ENCODE data around the gene INPP4B.

The INPP4B gene

DNA sequence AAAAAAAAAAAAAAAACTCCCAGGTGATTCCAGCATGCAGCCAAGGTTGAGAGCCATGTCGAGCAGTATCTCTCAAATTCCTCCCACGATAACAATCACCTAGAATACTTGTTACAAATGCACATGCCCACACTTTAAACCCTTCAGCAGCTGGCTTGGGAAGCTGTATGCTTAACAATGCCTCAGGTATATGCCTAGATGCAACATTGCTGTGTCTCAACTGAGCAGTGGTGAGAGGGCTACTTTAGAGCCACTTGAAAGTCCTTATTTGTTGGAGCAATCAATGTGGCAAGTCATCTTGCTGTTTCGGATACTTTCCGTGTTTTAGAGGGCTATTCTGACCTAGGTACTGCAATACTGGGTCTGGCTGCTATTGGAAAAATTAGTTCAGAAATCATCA, 487.4 kb downstream of the INPP4B start:
- Histone ChIP-seq H3K9me3 (ENCODE audit: insufficient read depth, low read depth, low read length) (no peaks in the 10 kb centered on the region), H3K4me1 (ENCODE audit: insufficient read depth, low read length) (no peaks in the 10 kb centered on the region), H3K9ac (ENCODE audit: low read depth, low read length) (no peak overlapping the region), H3K27ac (ENCODE audit: low read length) (no peak overlapping the region), H3K4me3 (ENCODE audit: low read length) (no peak overlapping the region), H3K36me3 (ENCODE audit: insufficient read depth, low read depth, low read length) (no peaks in the 10 kb centered on the region), H3K27me3 (ENCODE audit: insufficient read depth, low read length) (no peaks in the 10 kb centered on the region)

- Histone ChIP-seq H3K36me3 (ENCODE audit: insufficient read depth, low read depth, low read length) (no peaks in the 10 kb centered on the region), H3K27ac (ENCODE audit: low read length) (no peak overlapping the region), H3K9me3 (ENCODE audit: insufficient read depth, low read depth, low read length) (no peaks in the 10 kb centered on the region), H3K27me3 (ENCODE audit: insufficient read depth, low read length) (no peaks in the 10 kb centered on the region), H3K9ac (ENCODE audit: low read depth, low read length) (no peak overlapping the region), H3K4me1 (ENCODE audit: insufficient read depth, low read length) (no peaks in the 10 kb centered on the region; the same call in 1 of the 2 replicates), H3K4me3 (ENCODE audit: low read length) (no peak overlapping the region)
These were observed 489.3 kb downstream of the INPP4B start for GRCh38 chr4:142356801-142357200.

DNA sequence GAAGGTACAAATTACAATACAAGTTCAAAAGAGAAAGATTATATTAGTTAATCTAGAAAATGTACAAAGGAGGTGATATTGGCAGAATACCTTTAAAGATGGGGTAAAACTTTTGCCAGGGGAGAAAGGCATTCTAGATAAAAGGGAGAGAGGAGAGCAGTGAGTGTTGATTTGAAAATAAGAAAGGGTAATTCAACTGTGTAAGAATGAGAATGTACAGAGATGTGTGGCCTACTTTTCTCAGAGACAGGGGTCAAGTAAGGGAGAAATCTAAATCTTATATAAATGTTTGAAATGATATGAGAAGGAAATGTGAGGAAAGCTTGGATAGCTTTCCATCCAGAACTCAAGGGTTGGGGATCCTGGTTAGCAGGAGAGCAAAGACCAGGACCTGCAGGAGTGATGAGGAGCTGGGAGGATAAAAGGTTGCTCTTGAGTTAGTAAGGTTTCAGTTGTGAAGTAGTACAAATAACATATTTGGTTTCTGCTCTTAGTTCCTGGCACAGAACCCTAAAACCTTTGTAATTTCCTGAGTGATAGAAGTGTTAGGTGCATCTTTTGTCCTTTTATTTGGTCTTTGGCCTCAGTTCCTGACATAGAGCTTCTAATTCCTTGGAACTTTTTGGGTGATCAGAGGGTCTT, 489.9 kb downstream of the INPP4B start:
- H3K4me1 ChIP-seq (ENCODE audit: insufficient read depth, low read length) = no peaks in the 10 kb centered on the region; the same call in 1 of the 2 replicates
- no peak overlapping the region for H3K9ac ChIP-seq (ENCODE audit: low read depth, low read length)
- H3K4me3 ChIP-seq (ENCODE audit: low read length) = no peak overlapping the region
- H3K27me3 ChIP-seq (ENCODE audit: insufficient read depth, low read length) = no peaks in the 10 kb centered on the region
- no peaks in the 10 kb centered on the region for H3K9me3 ChIP-seq (ENCODE audit: insufficient read depth, low read depth, low read length)
- H3K36me3 ChIP-seq (ENCODE audit: insufficient read depth, low read depth, low read length) = no peaks in the 10 kb centered on the region
- no peak overlapping the region for H3K27ac ChIP-seq (ENCODE audit: low read length)

DNA sequence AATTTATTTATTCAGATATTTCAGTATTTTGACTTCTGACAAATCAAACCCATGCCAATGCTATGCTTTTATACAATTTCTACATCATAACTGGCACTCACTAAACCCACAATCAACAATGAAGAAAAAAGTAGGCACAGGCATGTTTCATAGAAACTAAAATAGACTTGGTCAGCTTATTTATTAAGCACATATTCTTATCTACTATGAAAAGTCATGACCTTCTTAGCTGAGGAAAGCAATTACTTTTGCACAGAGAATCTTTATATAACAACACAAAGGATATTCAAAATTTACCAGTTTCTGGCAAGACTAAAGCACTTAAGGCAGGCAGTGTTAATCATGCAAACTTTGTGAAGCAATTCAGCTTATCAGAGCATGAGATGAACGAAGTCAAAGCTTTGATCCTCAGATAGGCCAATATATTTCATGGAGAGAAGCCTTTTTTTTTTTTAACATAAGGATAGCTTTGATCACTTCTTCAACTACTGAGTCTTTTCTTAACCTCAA, 490.6 kb downstream of the INPP4B start:
- Histone ChIP-seq H3K9me3 (ENCODE audit: insufficient read depth, low read depth, low read length) (no peaks in the 10 kb centered on the region), H3K4me3 (ENCODE audit: low read length) (no peak overlapping the region), H3K9ac (ENCODE audit: low read depth, low read length) (no peak overlapping the region), H3K4me1 (ENCODE audit: insufficient read depth, low read length) (no peaks in the 10 kb centered on the region; the same call in 1 of the 2 replicates), H3K27me3 (ENCODE audit: insufficient read depth, low read length) (no peaks in the 10 kb centered on the region), H3K27ac (ENCODE audit: low read length) (no peak overlapping the region), H3K36me3 (ENCODE audit: insufficient read depth, low read depth, low read length) (no peaks in the 10 kb centered on the region)

DNA sequence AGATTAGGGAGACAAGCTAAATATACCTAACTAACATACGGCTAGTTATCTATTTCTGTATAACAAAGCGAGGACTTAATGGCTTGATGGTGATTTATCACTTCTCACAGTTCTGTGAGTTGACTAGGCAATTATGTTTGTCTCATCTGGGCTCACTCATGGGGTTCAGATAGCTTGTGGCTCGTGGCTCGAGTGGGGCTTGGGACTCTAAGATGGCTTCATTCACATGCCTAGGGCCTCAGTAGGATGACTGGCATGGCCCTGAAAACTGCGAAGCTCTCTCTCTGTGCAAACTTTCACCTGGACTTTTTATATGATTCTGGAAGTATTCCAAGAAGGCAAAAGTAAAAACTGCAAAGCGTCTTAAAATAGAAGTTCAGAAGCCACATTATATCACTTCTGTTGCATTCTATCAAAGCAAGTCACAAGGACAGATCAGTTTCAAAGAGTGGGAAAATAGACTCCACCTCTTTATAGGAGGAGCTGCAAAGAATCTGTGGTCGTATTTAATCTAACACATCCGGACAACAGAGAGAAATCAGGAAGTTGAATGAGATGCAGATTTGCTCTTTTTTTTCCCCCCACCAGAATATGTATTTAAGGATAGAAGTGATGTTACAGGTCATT, 491.2 kb downstream of the INPP4B start:
- H3K9me3 ChIP-seq (ENCODE audit: insufficient read depth, low read depth, low read length) = no peaks in the 10 kb centered on the region
- no peaks in the 10 kb centered on the region for H3K27me3 ChIP-seq (ENCODE audit: insufficient read depth, low read length)
- H3K36me3 ChIP-seq (ENCODE audit: insufficient read depth, low read depth, low read length) = no peaks in the 10 kb centered on the region
- no peaks in the 10 kb centered on the region; the same call in 1 of the 2 replicates for H3K4me1 ChIP-seq (ENCODE audit: insufficient read depth, low read length)
- no peak overlapping the region for H3K4me3 ChIP-seq (ENCODE audit: low read length)
- H3K9ac ChIP-seq (ENCODE audit: low read depth, low read length) = no peak overlapping the region
- H3K27ac ChIP-seq (ENCODE audit: low read length) = no peak overlapping the region

- H3K36me3 ChIP-seq (ENCODE audit: insufficient read depth, low read depth, low read length) = no peaks in the 10 kb centered on the region
- H3K27ac ChIP-seq (ENCODE audit: low read length) = no peak overlapping the region
- no peaks in the 10 kb centered on the region for H3K9me3 ChIP-seq (ENCODE audit: insufficient read depth, low read depth, low read length)
These were observed 492.1 kb downstream of the INPP4B start for GRCh38 chr4:142354041-142354440.

DNA sequence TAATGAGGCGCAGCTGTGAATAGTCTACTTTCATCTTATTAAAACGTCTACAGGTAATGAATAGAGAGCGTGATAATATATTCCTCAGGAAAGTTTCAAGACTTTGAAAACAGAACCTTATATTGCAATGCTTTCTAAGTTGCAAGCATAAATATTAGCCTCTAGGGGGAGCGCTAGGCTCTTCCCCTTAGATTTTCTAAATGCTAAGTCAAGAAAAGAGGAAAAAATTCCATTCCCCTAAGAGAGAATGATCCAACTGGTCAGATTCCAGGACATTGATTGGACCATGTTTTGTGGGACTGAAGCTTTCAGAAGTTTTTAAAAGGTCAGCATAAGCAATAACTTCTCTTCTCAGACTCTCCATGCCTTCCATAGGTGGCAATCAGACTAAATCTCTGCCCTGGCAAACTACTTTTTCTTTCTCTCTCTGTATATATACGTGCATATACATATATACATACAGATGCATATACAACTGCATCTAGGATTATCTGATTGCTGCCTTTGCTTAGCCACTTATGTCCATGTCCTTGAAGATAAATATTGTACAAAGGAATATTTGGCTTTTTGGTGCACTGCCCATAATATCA, 492.9 kb downstream of the INPP4B start:
- no peak overlapping the region for H3K27ac ChIP-seq (ENCODE audit: low read length)
- no peaks in the 10 kb centered on the region; the same call in 1 of the 2 replicates for H3K4me1 ChIP-seq (ENCODE audit: insufficient read depth, low read length)
- H3K9me3 ChIP-seq (ENCODE audit: insufficient read depth, low read depth, low read length) = no peaks in the 10 kb centered on the region

More at GRCh38 chr4:142354041-142354440, 492.1 kb downstream of the INPP4B start:
- H3K4me3 ChIP-seq (ENCODE audit: low read length) = no peak overlapping the region
- no peaks in the 10 kb centered on the region for H3K27me3 ChIP-seq (ENCODE audit: insufficient read depth, low read length)
- H3K9ac ChIP-seq (ENCODE audit: low read depth, low read length) = no peak overlapping the region
- H3K4me1 ChIP-seq (ENCODE audit: insufficient read depth, low read length) = no peaks in the 10 kb centered on the region; the same call in 1 of the 2 replicates

DNA sequence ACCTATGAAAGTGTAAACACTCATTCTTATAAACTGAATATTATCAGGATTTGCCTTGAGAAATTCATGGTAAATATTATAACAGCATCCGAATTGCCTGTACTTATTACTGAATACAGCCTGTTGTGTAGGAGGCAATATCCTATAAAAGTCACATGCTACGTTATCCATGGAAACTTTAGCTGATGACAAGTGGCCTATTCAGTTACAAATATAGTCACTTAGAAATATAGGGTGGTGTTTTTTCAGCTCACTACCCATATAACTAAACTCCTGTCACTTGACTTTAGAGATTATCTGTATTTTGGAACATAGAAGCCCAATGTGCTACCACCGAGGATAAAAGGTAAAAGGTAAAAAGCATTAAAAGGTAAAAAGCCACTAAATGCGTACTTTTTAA, 493.4 kb downstream of the INPP4B start:
- H3K4me1 ChIP-seq (ENCODE audit: insufficient read depth, low read length) = no peaks in the 10 kb centered on the region; the same call in 1 of the 2 replicates
- H3K36me3 ChIP-seq (ENCODE audit: insufficient read depth, low read depth, low read length) = no peaks in the 10 kb centered on the region
- no peak overlapping the region for H3K9ac ChIP-seq (ENCODE audit: low read depth, low read length)
- no peaks in the 10 kb centered on the region for H3K27me3 ChIP-seq (ENCODE audit: insufficient read depth, low read length)
- H3K9me3 ChIP-seq (ENCODE audit: insufficient read depth, low read depth, low read length) = no peaks in the 10 kb centered on the region
- H3K27ac ChIP-seq (ENCODE audit: low read length) = no peak overlapping the region
- H3K4me3 ChIP-seq (ENCODE audit: low read length) = no peak overlapping the region

More for the DNA sequence above, 492.9 kb downstream of the INPP4B start:
- no peaks in the 10 kb centered on the region for H3K27me3 ChIP-seq (ENCODE audit: insufficient read depth, low read length)
- H3K36me3 ChIP-seq (ENCODE audit: insufficient read depth, low read depth, low read length) = no peaks in the 10 kb centered on the region
- H3K4me3 ChIP-seq (ENCODE audit: low read length) = no peak overlapping the region
- no peak overlapping the region for H3K9ac ChIP-seq (ENCODE audit: low read depth, low read length)

GRCh38 chr4:142351958-142352357, 494.1 kb downstream of the INPP4B start:
- Histone ChIP-seq H3K27me3 (ENCODE audit: insufficient read depth, low read length) (no peaks in the 10 kb centered on the region), H3K4me3 (ENCODE audit: low read length) (no peak overlapping the region), H3K4me1 (ENCODE audit: insufficient read depth, low read length) (no peaks in the 10 kb centered on the region; the same call in 1 of the 2 replicates), H3K9ac (ENCODE audit: low read depth, low read length) (no peak overlapping the region), H3K9me3 (ENCODE audit: insufficient read depth, low read depth, low read length) (no peaks in the 10 kb centered on the region), H3K36me3 (ENCODE audit: insufficient read depth, low read depth, low read length) (no peaks in the 10 kb centered on the region), H3K27ac (ENCODE audit: low read length) (no peak overlapping the region)

GRCh38 chr4:142350871-142351270, 495.2 kb downstream of the INPP4B start:
- Histone ChIP-seq H3K36me3 (ENCODE audit: insufficient read depth, low read depth, low read length) (no peaks in the 10 kb centered on the region), H3K9me3 (ENCODE audit: insufficient read depth, low read depth, low read length) (no peaks in the 10 kb centered on the region), H3K4me1 (ENCODE audit: insufficient read depth, low read length) (no peaks in the 10 kb centered on the region; the same call in 1 of the 2 replicates), H3K4me3 (ENCODE audit: low read length) (no peak overlapping the region), H3K27ac (ENCODE audit: low read length) (no peak overlapping the region), H3K9ac (ENCODE audit: low read depth, low read length) (no peak overlapping the region), H3K27me3 (ENCODE audit: insufficient read depth, low read length) (no peaks in the 10 kb centered on the region)

DNA sequence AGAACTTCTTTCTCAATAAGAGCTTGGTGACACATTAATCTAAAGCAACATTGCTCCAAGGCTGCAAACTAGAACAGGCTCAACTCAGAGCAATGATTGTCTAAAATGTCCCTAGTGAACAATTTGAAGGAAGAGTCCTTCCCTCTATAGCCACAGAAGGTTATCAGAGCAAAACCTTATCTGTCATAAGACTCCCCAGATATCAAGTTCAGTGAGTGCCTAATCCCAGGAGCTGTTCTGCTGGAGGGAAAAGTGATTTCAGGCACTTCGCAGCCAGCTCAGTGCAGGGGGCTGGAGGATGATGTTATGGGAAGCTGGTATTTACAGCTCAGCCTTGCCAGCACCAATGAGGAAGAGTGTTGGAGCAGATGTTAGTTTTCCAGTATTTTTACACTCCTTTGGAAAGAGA, 497.5 kb downstream of the INPP4B start:
- Histone ChIP-seq H3K9ac (ENCODE audit: low read depth, low read length) (no peak overlapping the region), H3K27ac (ENCODE audit: low read length) (no peak overlapping the region), H3K4me3 (ENCODE audit: low read length) (no peak overlapping the region), H3K4me1 (ENCODE audit: insufficient read depth, low read length) (no peaks in the 10 kb centered on the region; the same call in 1 of the 2 replicates), H3K36me3 (ENCODE audit: insufficient read depth, low read depth, low read length) (no peaks in the 10 kb centered on the region), H3K9me3 (ENCODE audit: insufficient read depth, low read depth, low read length) (no peaks in the 10 kb centered on the region), H3K27me3 (ENCODE audit: insufficient read depth, low read length) (no peaks in the 10 kb centered on the region)

- no peak overlapping the region for H3K4me3 ChIP-seq (ENCODE audit: low read length)
- H3K9ac ChIP-seq (ENCODE audit: low read depth, low read length) = no peak overlapping the region
- no peaks in the 10 kb centered on the region for H3K9me3 ChIP-seq (ENCODE audit: insufficient read depth, low read depth, low read length)
- no peak overlapping the region for H3K27ac ChIP-seq (ENCODE audit: low read length)
- H3K36me3 ChIP-seq (ENCODE audit: insufficient read depth, low read depth, low read length) = no peaks in the 10 kb centered on the region
- H3K4me1 ChIP-seq (ENCODE audit: insufficient read depth, low read length) = no peaks in the 10 kb centered on the region
- H3K27me3 ChIP-seq (ENCODE audit: insufficient read depth, low read length) = no peaks in the 10 kb centered on the region
These were observed 498.9 kb downstream of the INPP4B start for GRCh38 chr4:142347241-142347640.
